Measurements from ENCODE around the gene MMP25.

Gene MMP25

GRCh38 chr16:3035972-3036725, 10.2 kb upstream of the MMP25 start:
- Histone ChIP-seq H3K36me3 (no peaks in the 10 kb centered on the region), H3K9me3 (no peaks in the 10 kb centered on the region), H3K27me3 (peaks cover 7 to 91% of the 10 kb centered on the region in 2 donors), H3K4me3 (peak overlapping the region in 1 of 2 donors; percentile 4), H3K4me1 (peaks cover 0 to 11% (median 8%) of the 10 kb centered on the region in 4 donors), H3K27ac (no peak overlapping the region)
- no peak for TF ChIP-seq CTCF (IDR thresholded peaks at IDR 0.05)
- DNase-seq = no peak
- intact Hi-C loops (cut with DNase I; ENCODE audit: low total_unique reads) = no loop called here

DNA sequence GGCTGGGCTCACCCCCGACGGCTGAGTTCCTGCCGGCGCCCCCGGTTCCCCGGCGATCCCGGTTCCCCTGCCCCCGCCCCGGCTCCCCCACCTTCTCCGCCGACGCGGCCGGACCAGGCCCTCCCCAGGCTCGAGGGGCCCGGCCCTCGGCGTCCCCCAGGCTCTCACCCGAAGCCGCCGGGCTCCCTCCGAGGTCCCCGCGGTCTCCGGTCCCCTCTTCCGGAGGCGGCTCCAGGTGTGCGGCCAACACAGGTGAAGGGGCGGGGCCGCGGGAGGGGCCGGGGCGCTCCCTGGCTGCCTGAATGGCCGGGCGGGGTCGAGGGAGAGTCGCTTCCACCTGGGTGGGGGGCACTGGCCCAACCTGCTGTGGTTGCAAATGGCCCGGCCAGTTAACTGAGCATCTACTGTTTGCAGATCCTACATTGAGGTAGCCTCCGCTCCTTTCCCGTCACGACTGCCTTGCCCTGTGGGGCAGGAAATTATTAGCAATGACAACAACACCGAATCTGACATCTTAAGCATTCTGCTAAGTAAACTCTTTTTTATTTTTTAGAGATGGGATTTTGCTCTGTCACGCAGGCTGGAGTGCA, 9.5 kb upstream of the MMP25 start, which contains the start of gene BICDL2:
TSS of gene BICDL2 (minus strand) at position 219 of the 590 bp plus-strand sequence. CDS start 1,448 bp downstream, outside the sequence.
- TF ChIP-seq CTCF (IDR thresholded peaks at IDR 0.05) = no peak
- H3K4me3 ChIP-seq = peak within 1 kb of the TSS in 1 of 2 donors; percentile 4
- no peaks in the 10 kb centered on the region for H3K9me3 ChIP-seq
- no peaks in the 10 kb centered on the region for H3K36me3 ChIP-seq
- peaks cover 0 to 10% (median 7%) of the 10 kb centered on the region in 4 donors for H3K4me1 ChIP-seq
- no peak for DNase-seq
- H3K27me3 ChIP-seq = peaks cover 7 to 89% of the 10 kb centered on the region in 2 donors
- intact Hi-C loops (cut with DNase I; ENCODE audit: low total_unique reads) = no loop called here
- no peak within 1 kb of the TSS for H3K27ac ChIP-seq

DNA sequence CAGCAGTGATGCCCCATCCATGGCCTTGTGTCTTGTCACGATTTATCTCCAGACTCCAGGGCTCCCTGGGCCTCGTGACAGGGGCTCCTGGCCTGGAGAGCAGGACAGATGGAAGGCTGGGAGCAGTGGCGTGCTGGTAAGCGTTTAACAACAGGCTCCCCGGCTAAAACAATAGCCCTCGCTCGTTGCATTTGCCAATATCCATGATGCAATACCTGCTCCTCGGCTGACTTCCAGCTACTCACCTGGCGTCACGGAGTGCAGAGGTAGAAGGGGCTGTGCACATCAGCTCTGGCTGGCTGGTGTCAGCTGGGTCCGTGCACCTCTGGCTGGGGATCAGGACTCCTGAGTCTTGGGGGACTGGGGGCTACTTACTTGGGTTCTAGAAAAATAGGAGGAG, 8.1 kb upstream of the MMP25 start:
- no peaks in the 10 kb centered on the region for H3K36me3 ChIP-seq
- no peaks in the 10 kb centered on the region for H3K9me3 ChIP-seq
- no peak for TF ChIP-seq CTCF (IDR thresholded peaks at IDR 0.05)
- no peak for DNase-seq
- no peak overlapping the region for H3K4me3 ChIP-seq
- H3K27ac ChIP-seq = no peak overlapping the region
- peaks cover 7 to 86% of the 10 kb centered on the region in 2 donors for H3K27me3 ChIP-seq
- intact Hi-C loops (cut with DNase I; ENCODE audit: low total_unique reads) = no loop called here
- H3K4me1 ChIP-seq = peaks cover 0 to 10% (median 7%) of the 10 kb centered on the region in 4 donors

DNA sequence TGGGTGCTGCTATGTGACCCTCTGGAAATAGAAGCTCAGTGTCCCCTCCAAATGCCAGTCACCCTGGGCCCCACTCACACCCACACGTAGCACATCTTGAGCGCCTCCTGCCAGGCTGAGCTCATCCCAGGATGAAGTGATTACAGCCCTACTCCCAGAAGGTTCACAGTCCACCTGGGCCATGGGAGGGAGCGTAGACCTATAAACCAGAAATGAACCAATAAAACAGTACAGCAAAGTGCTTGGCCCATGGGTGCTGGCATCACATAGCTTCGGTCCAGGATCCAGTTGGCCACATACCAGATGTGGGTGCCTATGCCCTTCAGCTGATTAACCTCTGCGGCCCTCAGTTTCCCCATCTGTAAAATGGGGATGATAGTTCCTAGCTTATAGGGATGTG, 7.5 kb upstream of the MMP25 start:
- no peak overlapping the region for H3K27ac ChIP-seq
- H3K9me3 ChIP-seq = no peaks in the 10 kb centered on the region
- H3K4me3 ChIP-seq = no peak overlapping the region
- peaks cover 0 to 10% (median 7%) of the 10 kb centered on the region in 4 donors for H3K4me1 ChIP-seq
- peaks cover 7 to 85% of the 10 kb centered on the region in 2 donors for H3K27me3 ChIP-seq
- TF ChIP-seq CTCF (IDR thresholded peaks at IDR 0.05) = no peak
- intact Hi-C loops (cut with DNase I; ENCODE audit: low total_unique reads) = no loop called here
- DNase-seq = no peak
- H3K36me3 ChIP-seq = no peaks in the 10 kb centered on the region

GRCh38 chr16:3042376-3042775, 4.0 kb upstream of the MMP25 start:
- peaks cover 0 to 32% (median 19%) of the 10 kb centered on the region in 4 donors for H3K4me1 ChIP-seq
- H3K27me3 ChIP-seq = peaks cover 14 to 85% of the 10 kb centered on the region in 2 donors
- intact Hi-C loops (cut with DNase I; ENCODE audit: low total_unique reads) = no loop called here
- no peaks in the 10 kb centered on the region for H3K9me3 ChIP-seq
- H3K27ac ChIP-seq = no peak overlapping the region
- no peak for DNase-seq
- no peaks in the 10 kb centered on the region for H3K36me3 ChIP-seq
- no peak overlapping the region for H3K4me3 ChIP-seq
- no peak for TF ChIP-seq CTCF (IDR thresholded peaks at IDR 0.05)
